Lung microvascular endothelial cell (primary cell): ENCODE results near the gene ANKRD44. TPM values are rescaled to one million over a fixed set of nuclear protein-coding genes. Genes with fewer than 3 reads are reported as not detected.
A peak's percentile ranks its signal among the peaks of the same experiment; 100 is the strongest.
"Not testable (repeated sequence)": the region's sequence is repeated elsewhere in the genome, so short reads cannot be mapped to it uniquely, and the experiment has no call there.

Experiments
- DNase-seq, 2 donors: peaks; one replicate each; pipeline versions ENCODE4 v3.0.0 to v3.0.0-alpha.2; 2010; ENCODE audit warnings: low read depth in 2 of 2
- total RNA-seq: library from RNA; depleted of rRNA; stranded (reverse); fragments of >200 nt; gene quantifications from 2 replicates; pipeline ENCODE4 v1.2.1, GENCODE V29; 2014

The ANKRD44 gene
- total RNA-seq, 1 donor from 2014 or later = 1.6 TPM

DNA sequence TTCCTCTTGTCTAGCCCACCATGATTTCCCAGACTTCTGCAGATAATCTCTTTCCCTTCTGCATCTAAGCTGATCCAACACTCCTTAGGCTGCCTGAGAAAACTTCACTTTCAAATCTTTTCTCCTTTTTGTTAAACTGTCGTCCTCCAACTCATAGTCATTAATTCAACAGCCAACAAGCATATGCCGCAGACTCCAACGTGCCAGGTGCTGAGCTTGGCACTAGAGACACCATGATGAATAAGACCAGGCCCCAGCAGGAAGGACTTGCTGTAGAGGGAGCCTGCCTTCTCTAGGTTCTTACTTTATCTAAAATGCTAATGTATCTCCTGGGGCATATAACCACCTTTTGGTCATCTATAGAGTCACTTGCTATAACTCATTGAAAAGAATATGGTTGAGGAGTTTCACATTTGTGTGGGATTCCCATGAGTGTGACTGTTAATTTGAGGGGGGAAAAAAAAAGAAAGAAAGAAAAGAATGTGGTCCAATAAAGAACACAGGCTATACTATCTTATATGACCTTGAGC, 51.0 kb downstream of the ANKRD44 start:
- no peak for DNase-seq

GRCh38 chr2:197258580-197258979, 52.0 kb downstream of the ANKRD44 start:
- no peak for DNase-seq

DNA sequence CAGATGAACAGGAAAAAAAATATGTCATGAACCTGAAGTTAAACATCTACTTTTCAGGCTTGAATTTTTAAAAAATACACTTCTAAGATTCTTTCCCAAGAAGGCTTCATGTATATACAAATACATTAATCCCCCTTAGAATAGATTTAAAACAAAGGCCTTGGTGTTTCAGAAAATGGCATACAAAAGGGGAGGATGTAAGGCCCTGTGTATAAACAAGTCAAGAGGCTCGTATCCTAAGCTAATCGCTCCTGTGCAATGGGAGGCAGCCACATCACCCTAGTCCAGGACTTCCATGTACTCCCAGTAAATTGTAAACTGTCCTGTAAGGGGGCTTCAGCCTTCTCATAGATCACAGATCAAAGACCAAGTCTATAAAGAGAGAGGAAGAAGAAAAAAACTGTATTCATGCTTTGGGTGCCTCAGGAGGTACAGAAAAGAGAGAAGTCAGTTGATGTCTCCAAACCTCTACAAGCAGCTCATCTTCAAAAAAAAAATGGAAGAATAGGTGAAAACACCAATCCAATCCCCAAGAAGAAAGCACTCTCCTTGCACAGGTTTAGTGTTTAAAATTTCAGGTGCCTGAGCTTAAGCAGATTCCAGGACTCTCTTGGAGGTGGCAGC, 53.9 kb downstream of the ANKRD44 start:
- DNase-seq = no peak

DNA sequence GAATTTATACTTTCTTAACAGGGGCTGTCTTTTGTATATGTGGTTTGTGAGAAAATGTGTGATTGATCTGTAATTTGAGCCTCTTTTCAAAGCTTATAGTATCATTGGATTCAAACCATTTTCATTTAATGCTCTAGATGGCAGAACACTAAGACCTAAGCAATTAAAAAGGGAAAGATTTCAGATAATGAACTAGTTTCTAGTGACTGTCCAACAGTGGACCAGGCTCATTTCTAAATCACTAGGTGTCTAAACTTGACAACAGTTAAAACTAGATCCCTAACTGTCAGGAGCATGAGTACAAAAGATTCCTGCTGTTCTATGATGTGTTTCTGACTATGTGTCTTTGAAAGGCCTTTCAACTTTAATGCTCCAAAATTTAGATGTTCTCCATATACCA, 54.6 kb downstream of the ANKRD44 start:
- no peak for DNase-seq

DNA sequence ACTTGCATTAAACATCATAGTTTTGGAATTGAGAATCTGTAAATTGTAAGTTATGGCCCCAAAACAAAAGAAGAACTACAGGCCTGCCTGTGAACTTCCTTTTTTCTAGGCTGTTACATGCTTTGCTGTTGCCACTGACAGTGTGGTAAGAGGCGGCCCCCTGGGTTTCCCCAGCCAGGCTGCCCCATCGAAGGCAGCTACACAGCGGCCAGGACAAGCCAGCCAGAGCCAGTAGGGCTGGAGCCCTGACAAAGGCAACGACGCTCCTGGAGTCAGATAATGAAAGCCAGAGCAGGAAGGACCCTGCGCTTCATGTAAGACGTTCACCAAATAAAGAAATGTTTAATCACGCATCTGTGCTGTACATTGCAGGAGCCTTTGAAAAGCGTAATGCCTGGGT, 55.0 kb downstream of the ANKRD44 start:
- peak in 1 of 2 donors; percentile 27 for DNase-seq

DNA sequence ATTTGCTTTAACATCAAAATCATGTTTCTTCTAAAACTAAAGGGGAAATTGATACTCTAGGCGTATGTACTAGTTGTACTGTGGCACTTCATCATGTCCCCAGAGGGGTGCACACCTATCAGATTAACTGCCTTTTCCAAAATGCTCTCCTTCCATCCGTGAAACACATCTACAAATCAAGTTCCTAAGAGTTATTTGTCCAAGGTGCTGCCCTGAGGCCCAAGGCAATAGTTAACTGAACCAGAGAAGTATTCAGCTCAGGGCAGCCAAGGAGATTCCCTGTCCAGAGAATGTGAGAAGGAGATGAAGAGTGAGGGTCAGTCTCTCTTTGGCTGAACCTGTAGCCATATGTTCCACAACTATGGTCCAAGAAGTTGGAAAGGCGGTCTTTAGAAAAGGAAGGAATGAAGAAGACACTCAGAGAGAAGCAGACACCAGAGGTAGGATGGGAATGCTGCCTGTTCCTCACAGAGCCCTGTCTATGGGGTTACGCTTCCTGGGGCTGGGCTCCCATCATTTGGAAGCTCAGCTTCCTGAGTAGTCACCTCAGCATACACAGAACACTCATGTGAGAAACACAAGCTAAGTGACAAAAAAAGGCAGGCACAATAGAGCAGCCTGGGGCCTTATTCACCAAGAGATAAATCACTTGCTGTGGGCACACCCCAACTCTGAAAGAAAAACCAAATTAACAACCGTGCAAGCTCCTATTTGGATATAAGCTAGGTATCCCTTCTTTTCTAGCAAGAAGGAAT, 55.6 kb downstream of the ANKRD44 start:
- DNase-seq = no peak

- DNase-seq = no peak
Observed at GRCh38 chr2:197251576-197251975, 59.0 kb downstream of the ANKRD44 start.

GRCh38 chr2:197251163-197251562, 59.4 kb downstream of the ANKRD44 start:
- no peak for DNase-seq

- DNase-seq = no peak
Observed at GRCh38 chr2:197250084-197250397, 60.5 kb downstream of the ANKRD44 start.

DNA sequence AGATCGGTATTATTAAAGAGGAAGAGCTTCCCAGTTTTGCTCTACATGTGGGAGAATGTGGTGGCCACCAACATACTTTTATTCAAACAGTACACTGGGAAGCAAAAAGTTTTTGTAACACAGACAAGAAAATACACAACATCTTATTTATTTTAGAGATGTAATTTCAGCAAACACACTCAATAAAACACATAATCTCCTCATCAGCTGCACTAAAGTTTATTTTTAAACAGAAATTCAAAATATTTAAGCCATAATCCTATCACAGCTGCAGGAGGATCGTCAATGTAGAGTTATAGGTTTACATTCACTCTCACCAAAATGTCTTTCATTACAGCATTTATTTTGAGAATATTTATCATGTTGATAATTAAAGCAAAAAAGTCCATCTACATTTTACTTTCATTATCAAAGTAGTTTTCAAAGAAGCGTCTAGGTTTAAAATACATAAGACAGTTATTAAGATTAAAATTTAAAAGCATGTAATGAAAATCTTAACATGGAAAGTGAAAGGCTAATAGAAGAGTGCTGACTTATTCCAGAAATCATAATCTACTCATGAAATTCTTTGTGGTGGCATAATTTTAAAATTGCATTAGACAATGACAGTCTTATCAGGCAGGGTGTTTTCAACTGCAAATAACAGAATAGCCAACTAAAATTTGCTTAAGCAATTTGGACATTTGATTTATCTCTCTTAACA, 61.0 kb downstream of the ANKRD44 start:
- DNase-seq = no peak

DNA sequence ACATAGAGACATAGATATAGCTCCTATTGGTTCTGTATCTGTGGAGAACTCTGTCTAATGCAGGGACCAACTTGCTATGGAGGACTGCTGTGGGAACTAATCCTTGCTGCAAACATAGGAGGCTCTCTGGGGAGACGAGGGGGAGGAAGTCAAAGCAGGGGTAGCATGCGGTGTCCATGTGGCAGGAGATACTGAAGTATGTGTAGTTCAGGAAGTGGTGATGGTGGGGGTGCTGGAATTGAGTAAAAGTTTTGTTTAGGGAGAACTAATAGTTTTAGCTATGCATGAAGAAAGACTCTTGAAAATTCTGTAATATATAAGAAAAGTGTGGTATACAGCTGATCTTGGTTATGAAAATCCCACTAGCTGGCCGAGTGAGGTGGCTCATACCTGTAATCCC, 62.0 kb downstream of the ANKRD44 start:
- no peak for DNase-seq

- no peak for DNase-seq
Observed at GRCh38 chr2:197248001-197248401, 62.6 kb downstream of the ANKRD44 start.

DNA sequence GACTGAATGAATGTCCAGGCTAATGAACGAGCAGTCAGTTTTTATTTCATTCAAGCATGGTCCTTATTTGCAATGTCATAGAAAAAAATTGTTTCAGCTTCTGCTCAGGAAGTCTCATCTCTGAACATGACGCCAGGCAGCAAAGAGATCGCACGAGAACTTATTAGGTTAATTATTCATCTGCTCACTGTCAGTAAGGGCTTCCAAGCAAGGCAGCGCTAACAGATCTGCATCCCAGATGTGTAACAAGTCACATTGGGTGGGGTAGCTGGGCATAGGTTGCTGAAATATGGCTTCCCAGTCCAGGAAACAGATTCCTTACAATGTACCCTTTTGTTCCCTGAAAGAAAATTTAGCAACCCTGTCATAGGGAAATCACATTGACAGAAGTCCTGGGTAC, 63.5 kb downstream of the ANKRD44 start:
- no peak for DNase-seq

GRCh38 chr2:197245829-197246804, 64.5 kb downstream of the ANKRD44 start:
- DNase-seq = no peak

- DNase-seq = no peak
Observed at GRCh38 chr2:197244349-197244748, 66.2 kb downstream of the ANKRD44 start.

- DNase-seq = no peak
Observed at GRCh38 chr2:197242719-197243118, 67.9 kb downstream of the ANKRD44 start.

DNA sequence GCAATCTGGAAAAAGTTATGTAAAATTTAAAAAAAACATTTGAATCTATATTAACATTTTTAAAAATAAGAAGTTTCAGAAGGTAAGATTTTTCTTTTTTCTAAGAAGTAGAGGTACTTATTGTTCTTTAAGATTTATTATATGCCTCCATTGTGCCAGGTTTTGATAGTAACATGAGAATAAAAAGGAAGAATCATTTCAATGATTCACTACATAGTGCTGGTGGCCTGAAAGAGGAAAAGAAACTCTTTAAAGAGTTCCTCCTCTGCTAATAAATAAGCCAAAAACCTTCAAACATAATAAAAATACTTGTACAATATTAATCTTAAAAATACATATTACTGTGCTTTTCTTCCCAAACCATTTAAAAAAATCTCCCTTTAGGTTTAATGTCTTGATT, 69.0 kb downstream of the ANKRD44 start:
- no peak for DNase-seq

DNA sequence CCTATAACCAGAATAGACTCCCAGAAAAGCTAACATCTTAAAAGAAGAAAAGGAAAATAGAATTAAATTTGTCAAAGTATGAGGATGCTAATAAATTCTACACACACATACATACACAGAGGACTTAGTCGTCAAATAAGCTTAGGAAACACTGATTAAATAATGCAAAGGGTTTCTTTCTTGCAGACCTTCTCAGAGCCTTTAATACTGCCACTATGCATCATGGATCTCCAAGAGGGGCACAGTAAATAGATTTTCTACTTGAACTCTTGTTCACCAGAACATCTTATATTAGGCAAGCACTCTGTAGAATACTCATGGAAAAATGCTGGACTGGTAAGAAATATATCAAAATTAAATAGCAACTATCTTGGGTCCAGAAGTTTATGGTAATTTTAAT, 69.4 kb downstream of the ANKRD44 start:
- DNase-seq = no peak

GRCh38 chr2:197240421-197241041, 70.0 kb downstream of the ANKRD44 start:
- DNase-seq = no peak

DNA sequence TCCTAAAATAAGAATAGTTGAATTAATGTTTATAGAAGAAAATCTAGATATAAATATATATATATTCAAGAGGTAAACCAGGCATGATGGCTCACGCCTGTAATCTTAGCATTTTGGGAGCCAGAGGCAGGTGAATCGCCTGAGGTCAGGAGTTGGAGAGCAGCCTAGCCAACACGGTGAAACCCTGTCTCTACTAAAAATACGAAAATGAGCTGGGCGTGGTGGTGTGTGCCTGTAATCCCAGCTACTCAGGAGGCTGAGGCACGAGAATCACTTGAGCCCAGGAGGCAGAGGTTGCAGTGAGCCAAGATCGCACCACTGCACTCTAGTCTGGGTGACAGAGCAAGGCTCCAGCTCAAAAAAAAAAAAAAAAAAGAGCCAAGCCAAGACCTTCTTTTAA, 70.6 kb downstream of the ANKRD44 start:
- DNase-seq = not testable (repeated sequence)

GRCh38 chr2:197239434-197239833, 71.1 kb downstream of the ANKRD44 start:
- no peak for DNase-seq
